Skeletal muscle tissue (tissue), 4 donors: ENCODE results near the gene BPGM. TPM values are rescaled to one million over a fixed set of nuclear protein-coding genes. Genes with fewer than 3 reads are reported as not detected.
A peak's percentile ranks its signal among the peaks of the same experiment; 100 is the strongest.
"Not testable (repeated sequence)": the region's sequence is repeated elsewhere in the genome, so short reads cannot be mapped to it uniquely, and the experiment has no call there.

Experiments used
- H3K27ac ChIP-seq: one replicate; pipeline ENCODE4 v1.7.0; 2013; ENCODE audit warnings: mild to moderate bottlenecking, low read depth, low read length, inconsistent platforms
- H3K27me3 ChIP-seq, 3 donors: one replicate each; pipeline ENCODE4 v1.7.0; 2013; ENCODE audit warnings: low read length in 3 of 3; ENCODE audit not compliant: control insufficient read depth in 3 of 3, insufficient read depth in 3 of 3
- H3K36me3 ChIP-seq, 3 donors: one replicate each; pipeline ENCODE4 v1.7.0; 2013; ENCODE audit warnings: low read length in 3 of 3; ENCODE audit not compliant: control insufficient read depth in 3 of 3, insufficient read depth in 3 of 3
- H3K4me1 ChIP-seq, 3 donors: one replicate each; pipeline ENCODE4 v1.7.0; 2013; ENCODE audit warnings: low read length in 3 of 3, mild to moderate bottlenecking in 3 of 3; ENCODE audit not compliant: control insufficient read depth in 3 of 3, insufficient read depth in 3 of 3
- H3K4me3 ChIP-seq, 3 donors: one replicate each; pipeline ENCODE4 v1.7.0; 2013; ENCODE audit warnings: low read length in 3 of 3
- H3K9ac ChIP-seq, 3 donors: one replicate each; pipeline ENCODE4 v1.7.0; 2013; ENCODE audit warnings: low read length in 3 of 3, mild to moderate bottlenecking in 3 of 3, moderate library complexity in 2 of 3, low read depth in 1 of 3
- H3K9me3 ChIP-seq, 3 donors: one replicate each; pipeline ENCODE4 v1.7.0; 2013; ENCODE audit warnings: low read length in 3 of 3; ENCODE audit not compliant: control insufficient read depth in 3 of 3
- total RNA-seq: library from RNA; depleted of rRNA; stranded (reverse); fragments of >200 nt; gene quantifications from one replicate; pipeline ENCODE4 v1.2.3, GENCODE V29; 2014
- donor health status: Osteomylitis.

The BPGM gene
- total RNA-seq, 1 donor from 2014 or later: 92.9 TPM

GRCh38 chr7:134641981-134642380 is 4.7 kb upstream of the BPGM start:
- not testable (repeated sequence) for H3K36me3 ChIP-seq, H3K27ac ChIP-seq, H3K27me3 ChIP-seq, H3K9me3 ChIP-seq, H3K4me3 ChIP-seq, H3K9ac ChIP-seq
- peaks cover 4 to 12% (median 8%) of the 10 kb centered on the region in 3 donors for H3K4me1 ChIP-seq

GRCh38 chr7:134643131-134643530 is 3.5 kb upstream of the BPGM start:
- no peaks in the 10 kb centered on the region for H3K9me3 ChIP-seq

DNA sequence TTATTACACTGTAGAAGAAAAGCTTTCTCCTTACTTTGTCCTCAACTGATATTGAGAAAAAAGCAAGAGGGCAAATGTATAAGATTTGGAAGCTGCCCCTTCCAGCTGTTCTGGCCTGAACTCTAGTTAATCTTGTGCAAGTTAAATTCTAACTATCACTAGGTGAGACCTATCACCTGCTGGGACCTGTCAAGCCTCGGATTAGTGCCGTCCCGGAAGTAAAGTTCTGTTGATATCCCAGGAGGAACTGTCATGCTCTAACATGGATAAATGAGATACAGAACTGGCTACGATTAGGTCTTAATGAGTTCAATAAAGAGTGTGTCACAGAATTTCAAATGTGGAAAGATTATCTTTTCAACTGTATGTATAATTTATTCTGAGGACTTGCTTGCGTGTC is 1.2 kb upstream of the BPGM start:
- Histone ChIP-seq H3K36me3 (peaks cover 0 to 2% (median 0%) of the 10 kb centered on the region in 3 donors), H3K4me3 (peak overlapping the region; percentile 81 to 95 (median 94)), H3K4me1 (peaks cover 4 to 16% (median 16%) of the 10 kb centered on the region in 3 donors), H3K27me3 (no peaks in the 10 kb centered on the region), H3K9ac (peak overlapping the region; percentile 91 to 92 (median 91)), H3K27ac (peak overlapping the region; percentile 82), H3K9me3 (no peaks in the 10 kb centered on the region)

More at GRCh38 chr7:134643131-134643530, 3.5 kb upstream of the BPGM start:
- Histone ChIP-seq H3K27ac (no peak overlapping the region), H3K9ac (no peak overlapping the region), H3K36me3 (peaks cover 0 to 2% (median 0%) of the 10 kb centered on the region in 3 donors), H3K27me3 (no peaks in the 10 kb centered on the region), H3K4me1 (peaks cover 4 to 16% (median 16%) of the 10 kb centered on the region in 3 donors), H3K4me3 (no peak overlapping the region)

DNA sequence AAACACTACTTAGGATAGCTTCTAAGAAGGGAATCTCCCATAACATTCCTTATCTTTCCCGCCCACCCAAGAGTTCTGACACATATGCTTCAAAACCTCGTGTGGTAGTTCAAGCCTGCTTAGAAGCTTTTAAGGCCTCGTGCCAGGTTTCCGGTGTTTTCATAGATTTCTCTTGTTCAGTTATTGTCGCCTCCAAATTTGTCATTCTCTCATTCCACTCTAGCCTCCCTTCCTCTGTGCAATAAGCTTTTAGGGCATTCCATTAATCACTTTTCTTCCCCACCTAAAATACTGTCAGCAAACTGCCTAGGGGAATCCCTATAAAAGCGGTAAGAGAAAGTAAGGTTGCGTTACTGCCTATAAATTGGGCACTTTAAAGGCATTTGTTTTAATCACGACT is 718 bp upstream of the BPGM start:
- Histone ChIP-seq H3K4me3 (peak overlapping the region; percentile 81 to 95 (median 94)), H3K9me3 (no peaks in the 10 kb centered on the region), H3K27ac (peak overlapping the region; percentile 82), H3K4me1 (peaks cover 4 to 16% (median 16%) of the 10 kb centered on the region in 3 donors), H3K27me3 (no peaks in the 10 kb centered on the region), H3K9ac (peak overlapping the region; percentile 91 to 92 (median 91)), H3K36me3 (peaks cover 0 to 2% (median 0%) of the 10 kb centered on the region in 3 donors)

GRCh38 chr7:134648456-134648855 is 1.8 kb downstream of the BPGM start:
- H3K9ac ChIP-seq: no peak overlapping the region
- no peaks in the 10 kb centered on the region for H3K27me3 ChIP-seq
- H3K4me3 ChIP-seq: no peak overlapping the region
- H3K36me3 ChIP-seq: peaks cover 0 to 2% (median 0%) of the 10 kb centered on the region in 3 donors
- H3K4me1 ChIP-seq: peaks cover 4 to 16% (median 16%) of the 10 kb centered on the region in 3 donors
- no peak overlapping the region for H3K27ac ChIP-seq
- H3K9me3 ChIP-seq: no peaks in the 10 kb centered on the region

DNA sequence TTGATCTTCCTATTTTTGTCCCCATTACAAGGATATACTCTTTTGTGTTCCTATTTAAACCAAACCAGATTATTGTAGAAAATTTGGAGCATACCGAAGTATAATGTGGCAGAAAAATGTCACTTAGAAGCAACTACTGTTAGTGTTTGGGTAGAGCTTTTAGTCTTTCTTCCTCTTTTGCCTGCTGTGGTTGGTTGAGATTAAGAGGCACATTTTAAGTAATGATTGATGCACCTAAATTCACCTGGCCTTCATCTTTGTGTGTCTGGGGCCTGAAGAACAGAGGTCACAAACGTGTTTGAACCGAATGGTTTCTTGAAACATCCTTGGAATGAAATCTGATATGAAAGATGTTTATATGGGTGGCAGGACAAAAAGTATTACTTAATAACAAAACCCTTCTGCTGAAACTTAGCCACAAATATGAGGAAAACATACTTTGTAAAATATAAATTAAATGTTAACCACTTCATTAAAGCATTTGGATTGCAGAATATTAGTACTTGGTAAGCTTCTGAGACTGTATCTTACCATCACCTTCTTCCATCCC is 2.6 kb downstream of the BPGM start:
- H3K4me3 ChIP-seq: no peak overlapping the region
- H3K9me3 ChIP-seq: no peaks in the 10 kb centered on the region
- H3K27me3 ChIP-seq: no peaks in the 10 kb centered on the region

GRCh38 chr7:134651991-134652390 is 5.3 kb downstream of the BPGM start:
- no peaks in the 10 kb centered on the region for H3K9me3 ChIP-seq
- peaks cover 0 to 8% (median 5%) of the 10 kb centered on the region in 3 donors for H3K4me1 ChIP-seq
- no peak overlapping the region for H3K9ac ChIP-seq
- no peaks in the 10 kb centered on the region for H3K36me3 ChIP-seq
- H3K27me3 ChIP-seq: no peaks in the 10 kb centered on the region
- H3K27ac ChIP-seq: no peak overlapping the region
- no peak overlapping the region for H3K4me3 ChIP-seq

More for the DNA sequence above, 2.6 kb downstream of the BPGM start:
- H3K4me1 ChIP-seq: peaks cover 4 to 16% (median 16%) of the 10 kb centered on the region in 3 donors
- H3K27ac ChIP-seq: no peak overlapping the region
- no peak overlapping the region for H3K9ac ChIP-seq
- H3K36me3 ChIP-seq: no peaks in the 10 kb centered on the region

- no peak overlapping the region for H3K27ac ChIP-seq
- no peaks in the 10 kb centered on the region for H3K27me3 ChIP-seq
- H3K4me1 ChIP-seq: no peaks in the 10 kb centered on the region
- H3K4me3 ChIP-seq: no peak overlapping the region
- no peaks in the 10 kb centered on the region for H3K9me3 ChIP-seq
- no peak overlapping the region for H3K9ac ChIP-seq
- peaks cover 0 to 5% (median 0%) of the 10 kb centered on the region in 3 donors for H3K36me3 ChIP-seq
Observed at GRCh38 chr7:134654104-134654775, 7.6 kb downstream of the BPGM start.

GRCh38 chr7:134657526-134657925 is 10.9 kb downstream of the BPGM start:
- Histone ChIP-seq H3K36me3 (peaks cover 0 to 13% (median 10%) of the 10 kb centered on the region in 3 donors), H3K4me1 (peaks cover 0 to 3% (median 0%) of the 10 kb centered on the region in 3 donors), H3K9me3 (no peaks in the 10 kb centered on the region)

GRCh38 chr7:134660242-134660785 is 13.7 kb downstream of the BPGM start:
- Histone ChIP-seq H3K4me1 (peaks cover 0 to 3% (median 0%) of the 10 kb centered on the region in 3 donors), H3K36me3 (peaks cover 0 to 13% (median 10%) of the 10 kb centered on the region in 3 donors), H3K27me3 (no peaks in the 10 kb centered on the region), H3K9me3 (no peaks in the 10 kb centered on the region), H3K4me3 (no peak overlapping the region), H3K9ac (no peak overlapping the region), H3K27ac (no peak overlapping the region)

More at GRCh38 chr7:134657526-134657925, 10.9 kb downstream of the BPGM start:
- Histone ChIP-seq H3K27me3 (no peaks in the 10 kb centered on the region), H3K9ac (no peak overlapping the region), H3K4me3 (no peak overlapping the region), H3K27ac (no peak overlapping the region)
